Activated CD4-positive, alpha-beta T cell treated with anti-CD3 and anti-CD28 coated beads, Interleukin-2, amount 50 U/mL, for 4 hours (primary cell): ENCODE data around the gene EOLA2.
"Not testable (repeated sequence)": the region's sequence is repeated elsewhere in the genome, so short reads cannot be mapped to it uniquely, and the experiment has no call there.

Experiments
- DNase-seq, 2 experiments: peaks; one replicate each; pipeline ENCODE4 v3.0.0-alpha.2; 2020

EOLA2 gene

DNA sequence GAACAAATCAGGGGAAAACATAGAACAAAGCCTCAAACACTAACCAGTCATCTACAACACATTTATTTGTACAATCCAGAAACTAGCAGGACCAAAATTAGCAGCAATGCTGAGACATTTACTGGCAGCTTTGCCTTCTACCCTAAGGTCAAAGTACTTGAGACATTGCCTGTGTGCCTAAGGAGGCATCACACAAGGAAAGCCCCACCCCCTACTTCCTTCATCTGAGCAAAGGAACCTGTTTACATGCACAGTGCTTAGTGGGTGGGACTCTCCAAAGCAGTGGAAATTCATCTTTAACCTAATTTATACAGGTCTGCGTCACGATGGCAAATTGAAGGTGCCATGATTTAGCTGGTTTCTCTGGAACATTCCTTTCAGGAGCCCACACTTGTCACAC is 6.1 kb downstream of the EOLA2 start:
- not testable (repeated sequence) for DNase-seq

DNA sequence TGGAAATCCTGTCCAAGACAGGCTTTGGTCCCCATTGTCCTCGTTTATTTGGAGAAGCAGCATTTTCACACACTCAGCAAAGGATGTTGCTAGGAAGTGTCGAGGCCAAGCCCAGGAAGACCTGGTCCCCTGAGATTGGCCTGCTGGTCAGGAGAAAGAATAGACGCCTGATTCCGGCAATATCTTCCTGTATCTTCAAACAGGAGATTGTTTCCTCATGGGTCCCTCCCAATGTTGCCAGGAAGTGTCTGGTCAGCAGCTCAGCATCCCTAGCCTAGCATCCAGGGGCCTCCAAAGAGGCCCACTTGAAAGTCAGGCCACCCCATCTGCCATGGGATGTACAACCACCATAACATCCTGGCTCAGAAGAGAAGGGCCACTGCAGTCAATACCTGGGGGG is 6.9 kb downstream of the EOLA2 start:
- DNase-seq = not testable (repeated sequence)

DNA sequence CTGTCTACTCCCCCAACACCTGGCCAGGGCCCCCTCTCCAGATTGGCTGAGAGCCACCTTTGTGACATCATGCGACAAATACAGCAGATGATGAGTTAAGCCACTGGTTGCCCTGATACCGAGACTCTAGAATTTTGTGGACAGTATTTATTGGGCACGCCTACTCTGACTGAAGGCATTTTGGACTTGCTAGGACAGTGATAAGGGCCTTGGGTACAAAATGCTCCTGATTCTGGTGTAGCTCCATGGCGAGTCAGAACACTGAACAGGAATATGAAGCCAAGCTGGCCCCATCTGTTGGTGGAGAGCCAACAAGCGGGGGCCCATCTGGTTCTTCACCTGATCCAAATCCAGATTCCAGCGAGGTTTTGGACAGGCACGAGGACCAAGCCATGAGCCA is 8.9 kb downstream of the EOLA2 start, which contains the start of gene HSFX4:
TSS of gene HSFX4 (plus strand) at position 174 of the 400 bp plus-strand sequence. CDS start at position 246, 72 bp downstream.
- DNase-seq = not testable (repeated sequence)

DNA sequence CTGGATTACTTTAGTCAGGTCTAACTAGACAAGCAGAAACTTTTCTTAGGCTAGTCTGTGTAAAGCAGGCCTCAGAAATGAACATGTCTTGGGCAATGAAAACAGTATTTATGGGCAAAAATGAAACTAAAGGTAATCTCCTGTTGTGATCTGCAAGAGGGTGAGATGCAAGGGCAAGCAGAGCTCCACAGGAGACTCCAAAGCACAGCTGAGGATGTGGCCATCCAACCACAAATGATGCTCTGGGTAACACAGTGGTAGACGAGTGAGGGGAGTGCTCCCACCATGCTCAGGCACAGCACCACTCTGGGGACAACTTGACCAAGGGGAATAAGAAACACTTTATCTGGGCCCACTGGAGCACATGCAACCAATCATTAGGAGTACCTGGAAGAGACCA is 9.7 kb downstream of the EOLA2 start:
- not testable (repeated sequence) for DNase-seq

DNA sequence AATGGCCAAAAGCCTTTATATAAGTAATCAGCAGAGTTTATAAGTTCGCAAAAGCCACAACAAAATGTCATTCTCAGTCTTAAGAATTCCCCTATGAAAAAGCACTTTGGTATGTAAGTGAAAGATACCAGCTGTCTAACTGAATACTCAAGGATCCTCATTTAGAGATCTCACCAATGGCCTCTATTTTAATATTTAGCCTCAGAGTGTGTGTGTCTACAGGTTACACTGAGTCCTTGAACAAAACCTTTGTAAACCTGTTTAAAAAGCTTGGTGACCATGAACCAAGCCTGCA is 10.4 kb downstream of the EOLA2 start:
- DNase-seq = not testable (repeated sequence)

DNA sequence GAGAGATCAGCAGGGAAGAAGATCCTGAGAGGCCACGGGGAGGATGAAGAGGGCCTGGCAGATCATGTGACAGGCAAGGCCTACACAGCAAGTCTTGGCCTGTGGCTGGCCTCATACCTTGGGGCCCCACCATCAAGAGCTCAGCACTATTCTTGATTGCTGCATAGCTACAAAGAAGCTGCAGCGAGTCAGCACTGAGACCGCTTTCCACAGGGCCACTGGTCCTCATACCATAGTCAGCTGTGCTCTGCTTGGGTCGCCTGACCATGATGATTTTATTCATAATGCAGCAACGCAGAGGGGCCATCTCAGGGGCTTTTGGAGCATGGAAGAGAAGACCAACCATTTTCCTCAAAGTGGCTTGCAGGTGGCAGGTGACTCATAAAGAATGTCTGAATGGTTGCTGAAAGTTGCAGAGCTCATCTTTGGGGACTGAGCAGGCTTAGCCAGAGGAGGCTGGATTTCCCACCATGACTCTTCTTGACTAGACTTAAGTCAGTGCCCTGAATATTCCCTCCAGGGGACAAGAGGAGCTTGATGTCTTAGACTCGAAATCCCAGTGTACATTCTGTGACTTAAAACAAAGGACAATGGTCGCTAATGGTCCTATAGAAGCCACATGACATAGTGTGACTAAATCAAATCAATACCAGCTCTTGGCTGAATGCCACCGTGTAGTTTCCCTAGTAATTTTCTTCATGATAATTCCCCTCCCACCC is 10.9 kb downstream of the EOLA2 start:
- not testable (repeated sequence) for DNase-seq

DNA sequence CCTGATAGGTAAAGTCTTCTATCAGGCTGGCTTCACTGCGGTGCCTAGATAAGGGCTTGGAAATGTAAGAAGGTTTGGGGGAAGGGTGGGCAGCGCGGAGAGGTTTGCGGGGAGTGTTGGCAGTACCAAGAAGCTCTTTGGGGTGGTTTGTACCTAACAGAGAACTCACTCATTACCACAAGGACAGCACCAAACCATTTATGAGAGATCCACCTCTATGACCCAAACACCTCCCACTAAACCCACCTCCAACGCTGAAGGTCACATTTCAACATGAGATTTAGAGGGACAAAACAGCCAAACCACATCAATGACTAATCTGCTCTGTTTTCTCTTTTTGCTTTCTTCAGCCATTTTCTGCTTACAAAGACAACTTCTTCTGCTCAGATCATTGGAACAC is 13.9 kb downstream of the EOLA2 start:
- not testable (repeated sequence) for DNase-seq

DNA sequence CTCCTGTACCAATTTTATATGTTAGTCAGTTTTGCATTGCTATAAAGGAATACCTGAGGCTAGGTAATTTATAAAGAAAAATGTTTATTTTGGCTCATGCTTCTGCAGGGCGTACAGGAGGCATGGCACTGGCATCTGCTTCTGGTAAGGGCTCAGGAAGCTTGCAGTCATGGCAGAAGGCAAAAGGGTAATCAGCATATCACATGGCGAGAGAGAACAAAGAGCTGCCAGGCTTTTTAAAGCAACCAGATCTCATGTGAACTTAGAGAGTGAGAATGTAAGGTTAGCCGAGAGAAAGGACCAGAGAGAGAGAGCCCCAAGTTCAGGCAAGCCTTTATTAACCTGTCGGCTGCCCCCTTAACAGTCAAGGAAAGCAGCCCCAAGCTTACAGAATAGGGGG is 14.5 kb downstream of the EOLA2 start:
- DNase-seq = not testable (repeated sequence)

DNA sequence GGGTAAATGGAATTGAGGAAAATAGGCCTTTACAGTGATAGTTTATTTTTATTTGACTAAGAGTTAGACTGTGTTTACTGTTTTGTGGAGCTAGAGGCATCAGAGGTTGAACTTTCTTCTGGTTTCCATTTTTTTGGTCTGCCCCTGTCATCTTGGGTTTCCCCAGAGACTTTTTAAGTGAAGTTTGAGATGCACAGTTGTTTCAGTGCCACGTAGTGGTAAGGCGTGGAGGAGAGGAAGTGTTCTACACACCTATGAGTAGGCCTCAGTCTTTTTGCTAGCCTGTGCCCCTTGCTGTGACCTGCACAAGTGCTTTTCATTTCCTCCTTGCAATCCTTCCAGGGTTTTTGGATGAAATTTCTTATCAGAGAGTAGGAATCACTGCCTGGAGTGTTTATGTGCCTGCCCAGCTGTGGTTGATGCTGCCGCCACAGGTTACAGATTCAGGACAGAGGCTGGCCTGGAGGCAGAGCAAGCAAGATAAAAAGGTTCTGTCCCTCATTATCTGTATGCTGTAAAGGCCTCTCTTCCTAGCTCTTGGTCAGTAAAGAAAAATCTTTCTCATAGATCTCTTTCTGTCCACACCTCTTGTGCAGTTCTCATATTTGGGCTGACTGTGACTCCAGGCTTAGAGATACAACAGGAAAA is 21.4 kb downstream of the EOLA2 start:
- no peak for DNase-seq

DNA sequence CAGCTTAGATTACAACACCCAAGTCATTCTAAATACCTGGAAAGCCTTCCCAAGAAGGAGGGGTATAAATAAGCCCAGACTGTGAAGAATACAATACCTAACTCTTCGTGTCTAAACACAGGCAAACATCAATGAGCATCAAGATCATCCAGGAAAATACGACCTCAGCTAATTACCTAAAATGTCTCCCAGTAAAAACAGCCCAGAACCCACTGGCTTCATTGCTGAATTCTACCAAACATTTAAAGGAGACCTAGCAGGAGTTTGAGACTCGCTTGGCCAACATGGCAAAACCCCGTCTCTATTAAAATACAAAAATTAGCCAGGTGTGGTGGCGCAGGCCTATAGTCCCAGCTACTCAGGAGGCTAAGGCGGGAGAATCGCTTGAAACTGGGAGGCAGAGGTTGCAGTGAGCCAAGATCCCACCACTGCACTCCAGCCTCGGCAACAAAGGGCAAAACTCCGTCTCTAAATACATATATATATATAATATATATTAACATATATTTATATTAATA is 28.1 kb downstream of the EOLA2 start:
- no peak for DNase-seq

DNA sequence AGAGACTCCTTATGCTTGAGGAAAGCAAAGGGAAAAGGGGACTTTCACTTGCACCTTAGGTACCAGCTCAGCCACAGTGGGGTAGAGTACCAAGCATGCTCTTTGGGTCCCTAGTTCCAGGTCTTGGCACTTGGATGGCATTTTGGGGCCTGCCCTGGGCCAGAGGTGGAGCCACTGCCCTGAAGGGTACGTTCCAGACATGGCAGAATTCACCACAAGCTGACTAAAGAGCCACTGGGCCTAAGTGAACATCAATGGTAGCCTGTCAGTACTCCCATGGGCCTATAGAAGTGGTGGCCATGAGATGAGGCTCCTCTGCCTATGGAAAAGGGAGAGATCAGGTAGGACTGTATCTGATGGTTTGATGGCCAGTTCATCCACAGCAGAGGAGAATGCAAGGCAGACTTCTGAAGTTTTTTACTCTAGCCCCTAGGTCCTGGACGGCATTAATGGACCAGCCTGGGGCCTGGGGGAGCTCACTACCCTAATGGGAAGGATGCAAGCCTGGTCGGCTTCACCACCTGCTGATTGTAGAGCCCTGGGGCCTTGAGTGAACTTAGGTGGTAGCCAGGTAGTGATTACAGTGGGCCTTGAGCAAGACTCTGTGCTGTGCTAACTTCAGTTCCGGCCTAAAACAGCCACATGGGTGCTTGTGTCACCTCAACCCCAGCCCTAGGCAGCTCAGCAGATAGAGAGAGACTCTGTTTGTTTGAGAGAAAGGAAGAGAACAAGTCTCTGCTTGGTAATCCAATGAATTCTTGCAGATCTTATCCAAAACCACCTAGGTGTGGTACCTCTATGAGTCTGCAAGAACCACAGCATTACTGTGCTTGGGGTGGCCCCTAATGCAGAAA is 28.7 kb downstream of the EOLA2 start:
- no peak for DNase-seq

DNA sequence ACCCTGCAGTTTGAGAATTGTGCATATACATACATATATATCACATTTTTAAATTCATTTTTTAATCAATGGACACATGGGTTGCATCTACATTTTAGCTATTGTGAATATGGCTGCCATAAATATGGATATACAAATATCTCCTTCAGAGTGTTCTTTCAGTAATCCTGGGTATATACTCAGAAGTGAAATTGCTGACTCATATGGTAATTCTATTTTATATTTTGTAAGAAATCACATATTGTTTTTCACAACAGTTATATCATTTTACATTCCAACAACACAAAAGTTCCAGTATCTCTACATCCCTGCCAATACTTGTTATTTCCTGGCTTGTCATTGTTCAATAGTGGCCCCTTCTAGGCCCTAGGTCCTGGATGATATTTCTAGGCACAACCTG is 29.6 kb downstream of the EOLA2 start:
- DNase-seq = no peak

DNA sequence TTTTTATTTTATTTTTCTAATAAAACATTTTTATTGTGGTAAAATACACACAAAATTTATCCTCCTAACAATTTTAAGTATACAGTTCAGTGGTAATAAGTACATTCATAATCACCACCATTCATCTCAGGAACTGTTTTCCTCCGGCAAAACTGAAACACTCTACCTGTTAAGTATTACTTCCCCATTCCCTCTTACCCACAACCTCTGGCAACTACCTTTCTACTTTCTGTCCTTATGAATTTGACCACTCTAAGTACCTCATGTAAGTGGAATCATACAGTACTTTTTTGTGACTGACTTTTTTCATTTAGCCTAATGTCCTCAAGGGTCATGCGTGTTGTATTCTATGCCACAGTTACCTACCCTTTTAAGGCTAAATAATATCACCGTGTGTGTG is 30.0 kb downstream of the EOLA2 start:
- no peak for DNase-seq

DNA sequence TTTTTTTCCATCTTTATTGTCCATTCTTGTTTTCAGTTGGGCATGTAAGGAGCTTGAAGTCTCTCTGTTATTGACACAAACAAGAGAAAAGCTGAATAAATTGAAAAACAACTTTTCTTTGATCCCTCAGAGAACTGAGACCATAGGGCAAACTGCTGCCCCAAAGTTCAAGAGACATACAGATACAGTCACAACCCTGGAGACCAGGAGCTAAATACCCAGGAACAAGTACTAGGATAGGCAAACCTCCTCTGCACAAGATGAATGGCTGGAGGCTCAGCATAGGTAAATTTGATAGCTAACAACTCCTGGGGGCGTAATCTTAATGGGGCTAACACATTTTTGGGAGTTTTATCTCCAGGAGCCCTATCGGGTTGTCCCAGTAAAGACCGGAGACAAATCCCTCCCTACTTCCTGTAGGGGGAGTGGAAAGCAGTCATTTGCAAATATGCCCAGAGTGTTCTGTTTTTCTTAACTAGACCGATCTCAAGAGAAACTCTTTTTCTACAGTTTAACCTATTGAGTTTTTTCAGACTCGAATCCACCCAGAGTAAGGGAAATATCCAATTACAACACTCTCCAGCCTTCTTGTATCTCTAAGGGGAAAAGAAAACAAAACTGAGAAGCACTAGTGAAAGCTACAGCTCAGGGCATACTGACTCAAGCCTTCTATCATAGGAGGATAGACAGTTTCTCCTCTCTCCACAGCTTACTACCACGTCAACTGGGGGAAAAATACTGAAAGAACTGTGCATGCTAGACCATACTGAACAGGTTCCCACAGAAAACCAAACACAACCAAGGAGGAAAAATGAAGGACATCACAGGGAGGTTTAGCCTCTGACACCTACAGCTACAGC is 34.2 kb downstream of the EOLA2 start:
- DNase-seq = no peak

DNA sequence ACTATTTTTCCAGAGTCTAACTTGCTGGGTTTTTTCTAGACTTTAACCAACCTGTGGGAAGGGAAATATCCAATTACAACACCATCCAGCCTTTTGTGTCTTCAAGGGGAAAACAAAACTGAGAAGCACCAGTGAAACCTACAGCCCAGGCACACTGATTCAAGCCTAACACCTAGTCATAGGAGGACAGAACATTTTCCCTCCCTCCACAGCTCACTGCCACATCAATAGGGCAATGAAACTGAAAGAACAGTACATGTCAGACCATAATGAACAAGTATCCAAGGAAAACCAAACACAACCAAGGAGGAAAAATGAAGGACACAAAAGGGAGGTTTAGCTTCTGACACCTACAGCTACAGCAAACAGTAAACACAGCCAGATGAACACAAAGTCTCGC is 39.7 kb downstream of the EOLA2 start:
- no peak for DNase-seq

DNA sequence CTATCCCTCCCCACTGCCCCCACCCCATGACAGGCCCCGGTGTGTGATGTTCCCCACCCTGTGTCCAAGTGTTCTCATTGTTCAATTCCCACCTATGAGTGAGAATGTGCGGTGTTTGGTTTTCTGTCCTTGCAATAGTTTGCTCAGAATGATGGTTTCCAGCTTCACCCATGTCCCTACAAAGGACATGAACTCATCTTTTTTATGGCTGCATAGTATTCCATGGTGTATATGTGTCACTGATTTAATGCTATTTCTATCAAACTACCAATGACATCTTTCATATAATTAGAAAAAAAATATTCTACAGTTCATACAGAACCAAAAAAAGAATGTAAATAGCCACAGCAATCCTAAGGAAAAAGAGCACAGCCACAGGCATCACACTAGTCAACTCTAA is 47.5 kb downstream of the EOLA2 start:
- DNase-seq = not testable (repeated sequence)
